ENCODE data around the gene PLAC8L1.
"Not testable (repeated sequence)": the region's sequence is repeated elsewhere in the genome, so short reads cannot be mapped to it uniquely, and the experiment has no call there.

- not testable (repeated sequence) for TF ChIP-seq POLR2A, CTCF (IDR thresholded peaks at IDR 0.05)
Observed at GRCh38 chr5:146117216-146117615, 11.8 kb upstream of the PLAC8L1 start.
